GM23338 (cell line): ENCODE results near the gene FAM53A. TPM values are rescaled to one million over a fixed set of nuclear protein-coding genes. Genes with fewer than 3 reads are reported as not detected.
A peak's percentile ranks its signal among the peaks of the same experiment; 100 is the strongest.

Source experiments
- ATAC-seq: fragments of 200-7000 bp; cut with Tn5 transposase; 3 replicates; pipeline ENCODE4 v1.9.1; 2020
- DNase-seq: peaks from one replicate; pipeline ENCODE4 v3.0.0-alpha.2; 2015; ENCODE audit warnings: low spot score
- H2AFZ ChIP-seq: fragments of 200-600 bp; sonication (generic); 2 replicates; pipeline ENCODE4 v1.8.0; 2016; ENCODE audit warnings: antibody characterized with exemption, mild to moderate bottlenecking, moderate library complexity
- H3F3A ChIP-seq: fragments of 200-600 bp; sonication (generic); replicated peaks from 2 replicates; pipeline ENCODE4 v1.8.0; 2017; ENCODE audit warnings: antibody characterized with exemption, mixed run types, low read depth
- H3K27ac ChIP-seq: fragments of 200-600 bp; sonication (generic); 2 replicates; pipeline ENCODE4 v1.6.1; 2016; ENCODE audit warnings: low read depth
- H3K27me3 ChIP-seq: fragments of 200-600 bp; sonication (generic); 2 replicates; pipeline ENCODE4 v1.8.0; 2016; ENCODE audit warnings: mild to moderate bottlenecking, mixed run types, moderate library complexity; ENCODE audit not compliant: insufficient read depth
- H3K36me3 ChIP-seq: fragments of 200-600 bp; sonication (generic); 2 replicates; pipeline ENCODE4 v1.8.0; 2016; ENCODE audit warnings: mild to moderate bottlenecking; ENCODE audit not compliant: insufficient read depth
- H3K4me1 ChIP-seq: fragments of 200-600 bp; sonication (generic); 2 replicates; pipeline ENCODE4 v1.8.0; 2016; ENCODE audit warnings: mild to moderate bottlenecking, moderate library complexity; ENCODE audit not compliant: insufficient read depth
- H3K4me2 ChIP-seq: fragments of 200-600 bp; sonication (generic); 2 replicates; pipeline ENCODE4 v1.7.1; 2017; ENCODE audit warnings: mixed run types
- H3K4me3 ChIP-seq: fragments of 200-600 bp; sonication (generic); 2 replicates; pipeline ENCODE4 v1.6.1; 2016; ENCODE audit warnings: mixed run types
- H3K79me2 ChIP-seq: fragments of 200-600 bp; sonication (generic); replicated peaks from 2 replicates; pipeline ENCODE4 v1.8.0; 2017; ENCODE audit warnings: mild to moderate bottlenecking; ENCODE audit not compliant: insufficient read depth
- H3K9me2 ChIP-seq: fragments of 200-600 bp; sonication (generic); 2 replicates; pipeline ENCODE4 v1.8.0; 2017; ENCODE audit not compliant: insufficient read depth
- H4K20me1 ChIP-seq: fragments of 200-600 bp; sonication (generic); replicated peaks from 2 replicates; pipeline ENCODE4 v1.8.0; 2017; ENCODE audit warnings: mild to moderate bottlenecking; ENCODE audit not compliant: insufficient read depth
- H3K27ac Mint-ChIP-seq: 2 replicates; pipeline ENCODE4 v1.8.0; 2020; ENCODE audit warnings: inconsistent platforms, mild to moderate bottlenecking, moderate library complexity, mixed read lengths
- H3K27me3 Mint-ChIP-seq: 3 replicates; pipeline ENCODE4 v1.8.0; 2022; ENCODE audit warnings: low read depth, mild to moderate bottlenecking, moderate library complexity, mixed read lengths, inconsistent platforms; ENCODE audit not compliant: insufficient read depth, poor library complexity
- H3K36me3 Mint-ChIP-seq: 3 replicates; pipeline ENCODE4 v1.8.0; 2021; ENCODE audit warnings: low read depth, mild to moderate bottlenecking, inconsistent platforms, moderate library complexity, mixed read lengths
- H3K4me1 Mint-ChIP-seq: 3 replicates; pipeline ENCODE4 v1.8.0; 2020; ENCODE audit warnings: mild to moderate bottlenecking, inconsistent platforms, mixed read lengths
- H3K4me3 Mint-ChIP-seq: 3 replicates; pipeline ENCODE4 v1.8.0; 2021; ENCODE audit warnings: moderate library complexity, mild to moderate bottlenecking, inconsistent platforms, mixed read lengths
- H3K9me3 Mint-ChIP-seq: 3 replicates; pipeline ENCODE4 v1.8.0; 2020; ENCODE audit warnings: moderate library complexity, mild to moderate bottlenecking, inconsistent platforms, mixed read lengths
- CREB1 ChIP-seq: fragments of 250-450 bp; sonication (Bioruptor Pico); IDR thresholded peaks from 2 replicates; pipeline ENCODE4 v1.5.0; 2020; ENCODE audit warnings: low read depth, mild to moderate bottlenecking, moderate library complexity
- CTCF ChIP-seq, 2 experiments: fragments of 200-600 bp in 1 of 2; sonication (generic) in 1 of 2; conservative IDR thresholded peaks; 2 replicates each; pipeline versions ENCODE4 v1.5.1 to v1.6.1; 2016 to 2017; ENCODE audit warnings: antibody characterized with exemption in 2 of 2, low read depth in 2 of 2, mild to moderate bottlenecking in 2 of 2, moderate library complexity in 1 of 2
- EZH2 ChIP-seq: fragments of 200-600 bp; sonication (generic); IDR thresholded peaks from one replicate; pipeline ENCODE4 v1.8.0; 2017; ENCODE audit warnings: antibody characterized with exemption, mild to moderate bottlenecking, low read depth; ENCODE audit not compliant: unreplicated experiment
- EZH2phosphoT487 ChIP-seq: fragments of 200-600 bp; sonication (generic); IDR thresholded peaks from one replicate; pipeline ENCODE4 v1.8.1; 2018; ENCODE audit warnings: antibody characterized with exemption; ENCODE audit not compliant: unreplicated experiment
- JUNB ChIP-seq: IDR thresholded peaks from one replicate; pipeline ENCODE4 v1.6.1; 2016; ENCODE audit warnings: antibody characterized with exemption; ENCODE audit not compliant: unreplicated experiment
- STAT1 ChIP-seq: IDR thresholded peaks from one replicate; pipeline ENCODE4 v1.6.1; 2016; ENCODE audit warnings: antibody characterized with exemption; ENCODE audit not compliant: unreplicated experiment
- ZNF331 ChIP-seq: fragments of 250-450 bp; sonication (Bioruptor Pico); IDR thresholded peaks from 2 replicates; pipeline ENCODE4 v1.5.0; 2020; ENCODE audit warnings: low read depth, mild to moderate bottlenecking, moderate library complexity
- polyA plus RNA-seq: library from polyadenylated mRNA; unstranded; fragments of >200 nt; fragmentation: Nextera tagmentation; extraction: Ambion mirVana; gene quantifications from 2 replicates; pipeline ENCODE4 v1.2.1, GENCODE V29; 2016
- total RNA-seq: library from RNA; depleted of rRNA; stranded (reverse); fragments of >200 nt; shearing (Covaris generic); gene quantifications from 2 replicates; pipeline ENCODE4 v1.2.3, GENCODE V29; 2014
- TF ChIP-seq, protein P1 (sequence below): IDR thresholded peaks from one replicate; pipeline ENCODE4 v1.6.1; 2018; ENCODE audit warnings: antibody characterized with exemption; ENCODE audit not compliant: unreplicated experiment

FAM53A gene
- total and polyA plus RNA-seq, 2 experiments from 2014 or later: 1.1 to 3.1 TPM

DNA sequence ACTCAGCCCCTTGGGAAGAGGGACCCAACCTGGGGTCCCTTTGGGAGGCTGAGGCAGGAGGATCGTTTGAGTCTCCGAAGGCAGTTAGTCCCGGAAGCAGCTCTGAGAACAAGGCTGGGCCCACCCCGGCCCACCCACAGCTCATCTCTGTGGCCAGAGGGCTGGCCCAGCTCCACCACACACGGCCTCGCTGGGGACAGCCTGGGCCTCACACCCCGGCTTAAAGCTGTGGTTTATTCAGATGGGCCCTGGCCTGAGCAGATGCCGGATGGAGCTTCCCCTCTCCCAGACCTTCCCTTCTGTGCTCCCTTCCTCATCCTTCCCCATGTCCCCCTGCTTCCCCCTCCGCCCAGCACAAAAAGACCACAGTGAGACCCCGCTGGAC lies 54.4 kb downstream of the FAM53A start:
- no peak overlapping the region for H3K4me3 ChIP-seq
- H3K27ac Mint-ChIP-seq: no peak overlapping the region
- no peaks in the 10 kb centered on the region for H3K4me1 ChIP-seq
- no peaks in the 10 kb centered on the region for H3K79me2 ChIP-seq
- no peaks in the 10 kb centered on the region for H3K36me3 ChIP-seq
- no peaks in the 10 kb centered on the region for H3K9me2 ChIP-seq
- H2AFZ ChIP-seq: no peak overlapping the region
- H3K27me3 Mint-ChIP-seq: peaks cover 6% of the 10 kb centered on the region
- DNase-seq (no peak), ATAC-seq (no peak)
- TF ChIP-seq EZH2 (no peak), CREB1 (CRISPR knock-in tag) (no peak), JUNB (no peak), ZNF331 (CRISPR knock-in tag) (no peak), EZH2phosphoT487 (no peak), CTCF (conservative IDR thresholded peaks at IDR 0.05; ENCODE audit: low read depth in 2 of 2) (no peak), STAT1 (no peak)
- TF ChIP-seq, protein P1, sequence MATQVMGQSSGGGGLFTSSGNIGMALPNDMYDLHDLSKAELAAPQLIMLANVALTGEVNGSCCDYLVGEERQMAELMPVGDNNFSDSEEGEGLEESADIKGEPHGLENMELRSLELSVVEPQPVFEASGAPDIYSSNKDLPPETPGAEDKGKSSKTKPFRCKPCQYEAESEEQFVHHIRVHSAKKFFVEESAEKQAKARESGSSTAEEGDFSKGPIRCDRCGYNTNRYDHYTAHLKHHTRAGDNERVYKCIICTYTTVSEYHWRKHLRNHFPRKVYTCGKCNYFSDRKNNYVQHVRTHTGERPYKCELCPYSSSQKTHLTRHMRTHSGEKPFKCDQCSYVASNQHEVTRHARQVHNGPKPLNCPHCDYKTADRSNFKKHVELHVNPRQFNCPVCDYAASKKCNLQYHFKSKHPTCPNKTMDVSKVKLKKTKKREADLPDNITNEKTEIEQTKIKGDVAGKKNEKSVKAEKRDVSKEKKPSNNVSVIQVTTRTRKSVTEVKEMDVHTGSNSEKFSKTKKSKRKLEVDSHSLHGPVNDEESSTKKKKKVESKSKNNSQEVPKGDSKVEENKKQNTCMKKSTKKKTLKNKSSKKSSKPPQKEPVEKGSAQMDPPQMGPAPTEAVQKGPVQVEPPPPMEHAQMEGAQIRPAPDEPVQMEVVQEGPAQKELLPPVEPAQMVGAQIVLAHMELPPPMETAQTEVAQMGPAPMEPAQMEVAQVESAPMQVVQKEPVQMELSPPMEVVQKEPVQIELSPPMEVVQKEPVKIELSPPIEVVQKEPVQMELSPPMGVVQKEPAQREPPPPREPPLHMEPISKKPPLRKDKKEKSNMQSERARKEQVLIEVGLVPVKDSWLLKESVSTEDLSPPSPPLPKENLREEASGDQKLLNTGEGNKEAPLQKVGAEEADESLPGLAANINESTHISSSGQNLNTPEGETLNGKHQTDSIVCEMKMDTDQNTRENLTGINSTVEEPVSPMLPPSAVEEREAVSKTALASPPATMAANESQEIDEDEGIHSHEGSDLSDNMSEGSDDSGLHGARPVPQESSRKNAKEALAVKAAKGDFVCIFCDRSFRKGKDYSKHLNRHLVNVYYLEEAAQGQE: no peak
- H3K4me2 ChIP-seq: no peak overlapping the region
- H3F3A ChIP-seq: no peaks in the 10 kb centered on the region
- H3K4me1 Mint-ChIP-seq: no peaks in the 10 kb centered on the region
- no peaks in the 10 kb centered on the region for H4K20me1 ChIP-seq
- peaks cover 8% of the 10 kb centered on the region for H3K9me3 Mint-ChIP-seq
- no peak overlapping the region for H3K4me3 Mint-ChIP-seq
- H3K27ac ChIP-seq: no peak overlapping the region
- H3K27me3 ChIP-seq: no peaks in the 10 kb centered on the region
- H3K36me3 Mint-ChIP-seq: peaks cover under 1% of the 10 kb centered on the region; the same call in 1 of the 3 replicates

DNA sequence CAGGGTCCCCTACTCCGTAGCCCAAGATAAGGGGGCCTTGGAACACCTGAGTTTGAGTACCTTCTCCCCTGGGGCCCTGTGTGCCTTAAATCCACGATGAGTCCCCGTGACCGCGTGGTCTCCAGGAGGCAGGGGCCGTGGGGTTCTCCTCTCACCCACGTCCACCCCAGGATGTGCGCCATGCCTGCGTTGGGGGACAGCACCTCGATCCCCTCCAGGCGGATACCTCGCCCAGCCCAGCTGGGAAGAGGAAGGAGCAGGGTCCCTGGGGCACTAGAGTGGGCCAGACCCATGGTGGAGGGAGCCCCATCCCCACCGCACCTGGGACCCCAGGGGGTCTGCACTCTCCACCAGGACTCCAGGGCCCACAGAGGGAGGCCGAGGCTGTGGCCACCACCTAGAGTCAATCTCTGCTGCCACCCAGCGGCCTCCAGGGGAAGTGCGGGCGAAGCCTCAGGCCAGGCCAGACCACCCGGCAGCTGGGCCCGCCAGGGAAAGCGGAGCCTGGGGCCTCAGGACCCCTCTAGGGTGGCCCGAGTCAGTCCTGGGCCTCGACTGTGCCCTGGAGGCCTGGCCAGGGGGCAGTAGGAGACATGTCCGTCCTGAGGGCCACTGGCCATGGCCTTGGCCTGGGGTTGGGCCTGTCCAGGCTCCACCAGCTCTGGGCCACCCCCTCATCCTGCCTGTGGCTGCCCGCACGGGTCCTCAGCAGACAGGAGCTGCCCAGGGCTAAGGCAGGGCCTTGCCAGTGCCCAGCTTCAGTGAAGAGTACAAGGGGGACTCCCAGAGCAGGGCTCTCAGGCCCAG lies 55.0 kb downstream of the FAM53A start:
- H3K36me3 Mint-ChIP-seq: peaks cover 7% of the 10 kb centered on the region; the same call in 2 of the 3 replicates

More for the DNA sequence above, 55.0 kb downstream of the FAM53A start:
- TF ChIP-seq JUNB: no peak
- TF ChIP-seq CTCF (conservative IDR thresholded peaks at IDR 0.05; ENCODE audit: low read depth in 2 of 2): peak; percentile 78 to 94
- no peaks in the 10 kb centered on the region for H3K4me1 ChIP-seq
- peak; percentile 79 for DNase-seq
- no peak overlapping the region for H3K4me3 ChIP-seq
- no peak overlapping the region for H3K4me2 ChIP-seq
- H3K9me2 ChIP-seq: no peaks in the 10 kb centered on the region
- H3K9me3 Mint-ChIP-seq: peaks cover 14% of the 10 kb centered on the region
- no peaks in the 10 kb centered on the region for H4K20me1 ChIP-seq
- H3K27ac ChIP-seq: no peak overlapping the region
- H3K27me3 Mint-ChIP-seq: peaks cover 12% of the 10 kb centered on the region
- H3K4me1 Mint-ChIP-seq: no peaks in the 10 kb centered on the region
- H3K27ac Mint-ChIP-seq: no peak overlapping the region
- peak; percentile 95 for ATAC-seq
- H3K4me3 Mint-ChIP-seq: no peak overlapping the region
- no peaks in the 10 kb centered on the region for H3K27me3 ChIP-seq
- no peaks in the 10 kb centered on the region for H3K36me3 ChIP-seq
- H3F3A ChIP-seq: no peaks in the 10 kb centered on the region
- H2AFZ ChIP-seq: no peak overlapping the region
- H3K79me2 ChIP-seq: no peaks in the 10 kb centered on the region
